ENCODE measurements around the gene CEP128.

DNA sequence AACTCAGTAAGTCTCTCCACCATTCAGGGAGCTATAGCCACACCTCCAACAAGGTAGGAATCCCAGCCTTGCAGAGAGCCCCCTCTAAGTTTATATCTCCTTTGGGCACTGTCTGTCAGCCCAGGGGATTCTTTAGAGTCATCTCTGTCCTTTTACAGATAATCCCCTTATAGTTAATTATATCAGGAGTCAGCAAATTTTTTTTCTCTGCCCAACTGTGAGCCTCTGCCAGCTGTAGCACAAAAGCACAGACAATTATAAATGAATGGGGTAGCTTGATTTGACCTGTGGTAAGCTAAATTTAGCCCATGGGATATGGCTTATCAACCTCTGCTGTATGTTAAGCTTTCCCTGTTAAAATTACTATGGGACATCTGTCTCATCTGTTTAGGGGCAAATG lies 8.3 kb downstream of the CEP128 start:
- TF ChIP-seq POLR2AphosphoS5 (IDR thresholded peaks at IDR 0.05) (no peak), POLR2A (IDR thresholded peaks at IDR 0.05) (no peak), EP300 (IDR thresholded peaks at IDR 0.05) (no peak)
- TF ChIP-seq, protein P1, sequence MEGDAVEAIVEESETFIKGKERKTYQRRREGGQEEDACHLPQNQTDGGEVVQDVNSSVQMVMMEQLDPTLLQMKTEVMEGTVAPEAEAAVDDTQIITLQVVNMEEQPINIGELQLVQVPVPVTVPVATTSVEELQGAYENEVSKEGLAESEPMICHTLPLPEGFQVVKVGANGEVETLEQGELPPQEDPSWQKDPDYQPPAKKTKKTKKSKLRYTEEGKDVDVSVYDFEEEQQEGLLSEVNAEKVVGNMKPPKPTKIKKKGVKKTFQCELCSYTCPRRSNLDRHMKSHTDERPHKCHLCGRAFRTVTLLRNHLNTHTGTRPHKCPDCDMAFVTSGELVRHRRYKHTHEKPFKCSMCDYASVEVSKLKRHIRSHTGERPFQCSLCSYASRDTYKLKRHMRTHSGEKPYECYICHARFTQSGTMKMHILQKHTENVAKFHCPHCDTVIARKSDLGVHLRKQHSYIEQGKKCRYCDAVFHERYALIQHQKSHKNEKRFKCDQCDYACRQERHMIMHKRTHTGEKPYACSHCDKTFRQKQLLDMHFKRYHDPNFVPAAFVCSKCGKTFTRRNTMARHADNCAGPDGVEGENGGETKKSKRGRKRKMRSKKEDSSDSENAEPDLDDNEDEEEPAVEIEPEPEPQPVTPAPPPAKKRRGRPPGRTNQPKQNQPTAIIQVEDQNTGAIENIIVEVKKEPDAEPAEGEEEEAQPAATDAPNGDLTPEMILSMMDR (IDR thresholded peaks at IDR 0.05), result no peak

Measured in gastroesophageal sphincter (tissue), 3 donors.